GM19025 (cell line): ENCODE measurements around the gene INPP4A.

Experiments used
- ATAC-seq: cut with Tn5 transposase; IDR thresholded peaks from one replicate; pipeline ENCODE4 v1.9.1; 2021; ENCODE audit warnings: mild to moderate bottlenecking, low read depth, moderate library complexity; ENCODE audit not compliant: unreplicated experiment

The INPP4A gene

GRCh38 chr2:98533547-98533946, 88.9 kb downstream of the INPP4A start:
- ATAC-seq = no peak

- ATAC-seq = no peak
Measured at GRCh38 chr2:98534761-98535160, 90.1 kb downstream of the INPP4A start.

GRCh38 chr2:98535971-98536677, 91.5 kb downstream of the INPP4A start:
- ATAC-seq = no peak

- no peak for ATAC-seq
Measured at GRCh38 chr2:98537390-98538126, 92.9 kb downstream of the INPP4A start.

DNA sequence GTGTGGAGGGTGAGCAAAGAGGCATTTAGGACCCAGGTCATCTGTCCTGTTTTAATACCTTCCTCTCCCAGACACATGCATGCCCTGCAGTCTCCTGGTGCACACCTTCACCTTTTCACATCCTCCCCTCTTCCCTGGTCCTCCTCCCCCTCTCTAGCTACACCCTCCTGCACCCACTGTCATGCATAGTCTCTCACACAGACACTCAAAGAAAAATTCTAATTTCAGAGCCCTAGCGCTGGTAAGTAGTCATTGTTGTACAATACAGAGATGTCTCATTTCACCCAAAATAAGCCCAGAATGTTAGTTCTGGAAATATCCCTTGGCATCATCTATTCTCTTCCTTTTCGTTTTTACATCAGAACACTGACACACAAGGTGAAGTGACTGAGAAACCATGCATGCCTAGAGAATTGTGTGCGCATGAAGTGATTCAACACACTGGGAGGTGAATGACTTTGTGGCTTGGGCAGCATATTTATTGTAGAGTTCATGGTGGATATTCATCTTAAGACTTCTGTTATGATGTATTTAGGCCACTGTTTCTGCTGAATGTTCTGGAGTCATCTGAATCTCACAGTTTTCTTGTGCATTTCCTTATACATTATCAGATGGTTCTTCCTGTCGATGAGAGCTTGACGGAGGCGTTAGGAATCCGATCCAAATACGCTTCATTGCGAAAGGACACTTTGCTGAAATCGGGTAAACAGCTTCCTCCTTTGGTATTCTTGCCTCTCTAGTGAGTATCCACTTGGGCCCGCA, 93.8 kb downstream of the INPP4A start:
- ATAC-seq = no peak

- no peak for ATAC-seq
Measured at GRCh38 chr2:98539056-98539735, 94.5 kb downstream of the INPP4A start.

GRCh38 chr2:98540536-98540935, 95.9 kb downstream of the INPP4A start:
- no peak for ATAC-seq

- no peak for ATAC-seq
Measured at GRCh38 chr2:98541489-98541888, 96.8 kb downstream of the INPP4A start.

DNA sequence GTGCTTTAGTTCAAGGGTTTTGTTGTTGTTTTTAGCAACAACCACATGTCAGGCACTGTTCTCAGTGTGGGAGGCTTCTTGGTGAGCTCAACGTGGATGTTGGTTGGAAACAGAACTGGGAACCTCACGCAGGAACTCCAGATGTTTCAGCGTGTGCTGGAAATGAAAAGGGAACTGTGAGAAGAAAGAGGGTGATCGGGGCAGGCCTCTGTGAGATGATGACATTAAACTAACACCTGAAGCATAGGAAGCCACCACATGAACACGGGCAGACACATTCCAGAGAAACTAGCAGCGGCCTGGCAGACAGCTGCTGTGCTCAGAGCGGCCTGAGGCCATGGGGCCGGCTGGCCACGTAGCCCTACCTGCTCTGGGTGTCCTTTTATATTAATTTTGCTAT, 97.2 kb downstream of the INPP4A start:
- ATAC-seq = no peak

DNA sequence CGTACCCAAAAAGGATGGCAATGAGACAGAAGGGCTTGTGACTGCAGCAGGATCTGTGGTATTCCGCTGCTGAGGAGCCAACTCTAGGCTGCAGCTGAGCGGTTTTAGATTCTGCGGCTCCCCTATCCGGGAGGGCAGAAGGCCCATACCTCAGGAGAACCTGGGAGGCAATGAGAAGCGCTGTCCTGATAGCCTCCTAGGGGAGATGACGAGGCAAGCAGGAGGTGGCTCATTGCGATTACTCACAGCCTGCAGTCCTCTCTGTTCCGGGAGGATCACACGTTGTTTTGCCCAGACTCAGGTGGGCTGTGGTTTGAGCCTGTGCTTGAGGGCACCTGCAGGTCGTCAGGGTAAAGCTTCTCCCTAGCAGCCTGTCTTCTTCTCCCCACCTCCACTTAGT, 98.6 kb downstream of the INPP4A start:
- ATAC-seq = no peak

DNA sequence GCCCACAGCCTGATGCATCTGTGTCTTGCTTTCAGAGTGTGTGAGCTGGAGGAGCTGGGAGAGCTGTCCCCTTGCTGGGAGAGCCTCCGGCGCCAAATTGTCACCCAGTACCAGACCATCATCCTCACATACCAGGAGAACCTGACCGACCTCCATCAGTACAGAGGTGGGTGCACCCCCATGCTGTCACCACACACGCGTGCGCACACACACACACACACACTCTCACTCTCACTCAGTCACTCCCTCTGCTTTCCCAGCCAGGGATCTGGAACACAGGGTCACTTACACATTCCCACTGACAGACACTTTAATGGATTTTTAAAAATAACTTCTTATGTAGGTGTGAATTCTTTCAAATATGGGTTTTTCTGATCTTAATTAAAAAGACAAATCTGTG, 99.2 kb downstream of the INPP4A start:
- ATAC-seq = no peak

GRCh38 chr2:98545591-98545990, 100.9 kb downstream of the INPP4A start:
- no peak for ATAC-seq

DNA sequence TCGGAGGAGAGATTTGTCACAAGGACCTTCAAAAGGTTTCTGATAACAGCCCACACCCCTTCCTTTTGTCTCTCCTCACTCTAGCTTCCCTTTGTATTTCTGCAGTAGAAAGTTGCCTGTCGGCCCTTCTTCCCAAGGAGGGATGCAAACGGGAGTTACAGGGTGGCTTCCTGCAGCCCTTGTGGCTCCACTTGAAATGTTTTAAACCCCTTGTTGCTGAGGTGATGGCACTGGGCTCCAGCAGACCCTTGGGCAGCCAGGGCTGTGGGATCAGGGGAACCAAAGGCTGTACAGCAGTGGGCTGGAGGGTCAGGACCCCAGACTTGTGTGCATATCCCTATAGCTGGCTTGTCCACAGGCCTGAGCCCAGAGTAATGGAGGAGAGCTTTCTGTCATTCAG, 101.5 kb downstream of the INPP4A start:
- no peak for ATAC-seq

DNA sequence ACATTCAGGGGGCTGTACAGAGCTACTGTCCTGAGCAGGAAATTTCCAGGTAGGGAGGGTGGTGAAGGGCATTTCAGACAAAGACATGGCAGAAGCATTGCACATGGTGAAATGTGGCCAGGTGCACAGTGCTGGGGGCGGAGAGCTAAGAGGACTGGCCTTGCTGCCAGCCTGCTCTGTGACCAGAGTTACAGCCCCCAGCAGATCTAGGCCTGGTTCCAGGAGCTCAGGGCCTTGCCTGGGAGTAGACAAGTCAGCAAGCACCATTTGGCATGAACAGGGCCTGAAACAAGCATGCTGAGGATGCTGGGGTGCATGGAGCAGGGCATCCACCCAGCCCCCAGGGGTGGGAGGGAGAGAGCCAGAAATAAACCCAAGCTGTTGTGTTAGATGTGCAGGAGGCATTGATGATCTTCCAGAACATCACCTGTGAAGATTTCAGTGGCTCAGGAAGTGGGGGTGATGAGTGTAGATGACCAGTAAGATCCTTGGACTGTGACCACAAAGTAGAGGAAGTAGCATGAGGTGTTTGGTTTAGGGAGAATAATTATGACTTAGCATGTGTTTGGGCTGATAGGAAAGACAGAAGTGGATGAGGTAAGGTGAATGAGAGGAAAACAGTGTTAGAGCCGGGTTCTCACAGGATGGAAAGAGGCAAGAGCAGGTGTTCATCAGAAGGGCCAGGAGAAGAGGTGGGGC, 102.6 kb downstream of the INPP4A start:
- no peak for ATAC-seq

DNA sequence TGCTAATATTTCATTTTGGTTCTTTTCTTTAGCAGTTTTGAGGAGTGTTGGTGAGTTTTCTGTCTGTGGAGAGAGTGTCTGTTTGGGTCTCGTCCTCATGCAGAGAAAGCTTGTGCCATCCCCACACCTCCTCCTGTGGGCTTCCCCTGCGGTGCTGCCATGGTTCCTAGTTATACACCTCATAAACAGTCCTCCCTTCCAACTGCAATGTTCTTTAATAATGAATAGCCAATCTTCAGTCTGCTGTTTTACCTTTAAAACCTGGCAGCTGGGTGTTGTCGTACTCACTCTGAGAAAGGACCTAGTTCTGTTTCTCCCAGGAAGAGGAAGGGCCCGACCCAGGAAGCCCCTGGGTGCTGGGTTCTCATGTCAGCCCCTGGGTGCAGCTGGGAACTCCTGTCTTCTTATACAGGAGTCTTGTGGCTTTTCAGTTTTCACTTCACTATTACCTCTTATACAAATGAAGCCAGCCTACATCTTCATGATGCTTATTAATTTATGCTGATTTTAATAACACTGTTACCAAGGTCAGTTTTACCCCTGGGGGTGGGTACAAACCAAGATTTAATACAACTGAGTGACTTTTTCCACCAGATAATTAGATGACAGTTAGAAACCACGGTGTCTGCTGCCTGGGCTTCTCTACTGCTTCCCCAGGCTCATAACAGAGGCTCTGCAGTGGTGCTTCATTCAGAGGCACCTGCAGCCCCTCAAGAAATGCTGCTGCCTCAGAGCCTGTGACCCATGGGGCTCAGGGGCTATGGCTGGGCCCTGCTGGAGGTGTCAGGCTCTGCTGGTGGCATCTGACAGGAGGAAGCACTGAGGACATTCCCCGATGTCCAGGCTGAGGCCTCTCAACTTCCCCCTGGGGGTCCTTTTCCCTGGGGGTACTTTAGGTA, 104.5 kb downstream of the INPP4A start:
- peak; percentile 61 for ATAC-seq

- no peak for ATAC-seq
Measured at GRCh38 chr2:98550165-98550564, 105.5 kb downstream of the INPP4A start.

- no peak for ATAC-seq
Measured at GRCh38 chr2:98551316-98551715, 106.7 kb downstream of the INPP4A start.

DNA sequence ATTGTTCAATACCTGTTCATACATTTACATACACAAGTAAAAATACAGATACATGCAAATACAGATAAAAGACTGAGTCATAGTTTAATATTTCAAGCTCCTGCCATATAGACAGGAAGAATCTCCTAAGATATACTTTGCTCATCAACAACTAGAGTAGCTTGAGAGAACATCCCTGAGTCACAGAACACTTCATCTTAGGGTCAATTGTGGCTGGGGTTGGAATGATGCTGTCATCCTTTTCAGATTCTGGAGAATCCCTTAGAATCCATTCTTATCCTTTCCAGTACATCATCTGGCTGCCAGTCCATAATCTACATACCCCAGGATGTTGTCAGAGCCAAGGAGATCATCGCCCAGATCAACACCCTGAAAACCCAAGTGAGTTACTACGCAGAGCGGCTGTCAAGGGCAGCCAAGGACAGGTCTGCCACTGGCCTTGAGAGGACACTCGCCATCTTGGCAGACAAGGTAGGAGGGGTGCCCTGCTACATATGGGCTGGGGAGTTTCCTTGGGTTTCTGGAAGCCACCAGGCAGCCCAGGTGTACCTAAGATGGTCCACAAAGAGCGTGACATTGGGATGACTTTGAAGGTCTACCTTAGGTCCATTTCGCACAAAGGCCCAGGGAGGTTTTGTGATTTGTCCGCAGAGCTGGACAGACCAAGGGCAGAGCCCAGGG, 108.0 kb downstream of the INPP4A start:
- no peak for ATAC-seq
